GM12865 (cell line): Measurements from ENCODE around the gene NSUN6.

Experiments used
- DNase-seq: peaks from one replicate; pipeline ENCODE4 v3.0.0; 2010; ENCODE audit warnings: low read depth
- H3K4me3 ChIP-seq: 2 replicates; pipeline ENCODE4 v1.5.1; 2011; ENCODE audit warnings: mild to moderate bottlenecking, low read depth, low read length, control low read depth
- CTCF ChIP-seq: IDR thresholded peaks from 2 replicates; pipeline ENCODE4 v1.5.1; 2011; ENCODE audit warnings: low read length, control low read depth, low read depth, inconsistent platforms; ENCODE audit not compliant: insufficient read depth; ENCODE audit errors: missing control alignments

The NSUN6 gene

GRCh38 chr10:18501198-18501597 lies 150.2 kb downstream of the NSUN6 start:
- no peak for TF ChIP-seq CTCF
- peak; percentile 61 for DNase-seq
- no peak overlapping the region for H3K4me3 ChIP-seq

- no peak overlapping the region for H3K4me3 ChIP-seq
- DNase-seq, result no peak
- TF ChIP-seq CTCF, result no peak
Measured at GRCh38 chr10:18500576-18500975, 150.8 kb downstream of the NSUN6 start.

GRCh38 chr10:18498998-18499397 lies 152.4 kb downstream of the NSUN6 start:
- TF ChIP-seq CTCF, result no peak
- no peak overlapping the region for H3K4me3 ChIP-seq

GRCh38 chr10:18497806-18498369 lies 153.5 kb downstream of the NSUN6 start:
- no peak for TF ChIP-seq CTCF
- no peak overlapping the region for H3K4me3 ChIP-seq
- DNase-seq, result no peak

More at GRCh38 chr10:18498998-18499397, 152.4 kb downstream of the NSUN6 start:
- DNase-seq, result no peak
